NCI-H2196 (cell line): Measurements from ENCODE around the gene UBE2D2.
"Not testable (repeated sequence)": the region's sequence is repeated elsewhere in the genome, so short reads cannot be mapped to it uniquely, and the experiment has no call there.

Source experiments
- DNase-seq: peaks from one replicate; lab custom pipeline; 2025; ENCODE audit not compliant: unreplicated experiment; lab: John Stamatoyannopoulos, UW

The UBE2D2 gene

DNA sequence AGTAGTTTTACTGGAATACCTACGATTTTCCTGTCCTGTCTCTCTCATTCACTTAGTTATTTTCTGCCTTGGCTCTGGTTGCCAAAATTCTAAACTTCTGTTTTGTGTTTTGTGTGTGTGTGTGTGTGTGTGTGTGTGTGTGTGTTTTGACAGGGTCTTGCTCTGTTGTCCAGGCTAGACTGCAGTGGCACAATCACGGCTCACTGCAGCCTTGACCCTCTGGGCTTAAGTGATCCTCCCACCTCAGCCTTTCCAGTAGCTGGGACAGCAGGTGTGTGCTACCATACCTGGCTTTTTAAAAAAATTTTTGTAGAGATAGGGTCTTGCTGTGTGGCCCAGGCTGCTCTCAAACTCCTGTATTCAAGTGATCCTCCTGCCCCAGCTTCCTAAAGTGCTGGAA, 17.2 kb downstream of the UBE2D2 start:
- no peak for DNase-seq

DNA sequence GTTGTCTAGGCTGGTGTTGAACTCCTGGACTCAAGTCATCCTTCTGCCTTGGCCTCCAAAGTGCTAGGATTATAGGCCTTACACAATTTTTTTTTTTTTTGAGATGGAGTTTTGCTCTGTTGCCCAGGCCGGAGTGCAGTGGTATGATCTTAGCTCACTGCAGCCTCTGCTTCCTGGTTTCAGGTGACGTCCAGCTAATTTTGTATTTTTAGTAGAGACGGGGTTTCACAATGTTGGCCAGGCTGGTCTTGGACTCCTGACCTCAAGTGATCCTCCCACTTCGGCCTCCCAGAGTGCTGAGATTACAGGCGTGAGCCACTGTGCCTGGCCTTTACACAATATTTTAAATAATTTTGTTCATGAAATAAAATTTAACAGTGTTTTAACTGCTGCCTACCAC, 21.0 kb downstream of the UBE2D2 start:
- not testable (repeated sequence) for DNase-seq

DNA sequence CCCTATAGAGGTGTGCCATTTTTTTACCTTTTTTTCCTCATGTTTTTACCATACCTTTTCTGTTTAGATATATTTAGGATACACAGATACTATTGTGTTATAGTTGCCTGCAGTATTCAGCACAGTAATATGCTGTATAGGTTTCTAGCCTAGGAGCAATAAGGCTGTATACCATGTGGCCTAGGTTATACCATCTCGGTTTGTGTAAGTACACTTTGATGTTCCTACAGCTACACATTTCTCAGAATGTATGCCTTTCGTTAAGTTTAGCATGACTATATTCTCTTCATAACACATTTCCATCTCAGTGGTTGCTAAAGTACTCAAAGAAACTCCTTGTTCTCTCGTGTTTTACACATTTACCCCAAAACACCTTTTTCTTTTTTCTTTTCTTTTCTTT, 23.0 kb downstream of the UBE2D2 start:
- no peak for DNase-seq

DNA sequence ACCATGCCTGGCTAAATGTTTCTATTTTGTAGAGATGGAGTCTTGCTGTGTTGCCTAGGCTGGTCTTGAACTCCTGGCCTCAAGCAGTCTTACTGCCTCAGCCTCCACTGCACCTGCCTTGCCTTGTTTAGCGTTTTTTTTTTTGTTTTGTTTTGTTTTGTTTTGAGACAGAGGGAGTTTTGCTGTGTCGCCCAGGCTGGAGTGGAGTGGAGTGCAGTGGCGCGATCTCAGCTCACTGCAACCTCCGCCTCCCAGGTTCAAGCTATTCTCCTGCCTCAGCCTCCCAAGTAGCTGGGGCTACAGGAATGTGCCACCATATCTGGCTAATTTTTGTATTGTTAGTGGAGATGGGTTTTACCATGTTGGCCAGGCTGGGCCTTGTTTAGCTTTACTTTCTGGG, 27.0 kb downstream of the UBE2D2 start:
- DNase-seq = not testable (repeated sequence)

DNA sequence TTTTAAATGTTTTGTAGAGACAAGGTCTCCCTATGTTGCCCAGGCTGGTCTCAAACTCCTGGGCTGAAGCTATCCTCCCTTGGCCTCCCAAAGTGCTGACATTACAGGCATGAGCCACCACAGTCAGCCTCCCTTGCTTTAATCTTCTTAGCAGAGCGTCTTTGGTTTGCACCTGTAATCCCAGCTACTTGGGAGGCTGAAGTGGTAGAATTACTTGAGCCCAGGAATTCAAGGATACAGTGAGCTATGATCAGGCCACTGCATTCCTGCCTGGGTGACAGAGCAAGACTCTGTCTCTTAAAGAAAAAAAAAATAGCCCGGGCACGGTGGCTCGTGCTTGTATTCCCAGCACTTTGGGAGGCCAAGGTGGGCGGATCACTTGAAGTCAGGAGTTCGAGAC, 27.8 kb downstream of the UBE2D2 start:
- no peak for DNase-seq

DNA sequence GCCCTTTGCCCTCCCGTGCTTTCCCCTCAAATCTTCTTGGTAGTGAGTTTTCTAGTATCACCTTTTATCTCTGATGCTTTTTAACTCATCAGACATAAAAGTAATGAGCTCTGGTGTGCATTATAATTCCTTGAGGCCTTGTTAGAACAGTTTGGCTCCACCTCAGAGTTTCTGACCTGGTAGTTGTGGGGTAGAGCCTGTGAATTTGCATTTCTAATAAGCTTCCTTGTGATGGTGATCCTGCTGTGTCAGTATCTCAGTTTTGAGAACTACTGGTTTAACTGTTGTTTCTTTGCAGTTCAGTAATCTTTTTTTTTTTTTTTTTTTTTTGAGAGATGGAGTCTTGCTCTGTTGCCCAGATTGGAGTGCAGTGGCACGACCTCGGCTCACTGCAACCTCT, 31.1 kb downstream of the UBE2D2 start:
- no peak for DNase-seq

DNA sequence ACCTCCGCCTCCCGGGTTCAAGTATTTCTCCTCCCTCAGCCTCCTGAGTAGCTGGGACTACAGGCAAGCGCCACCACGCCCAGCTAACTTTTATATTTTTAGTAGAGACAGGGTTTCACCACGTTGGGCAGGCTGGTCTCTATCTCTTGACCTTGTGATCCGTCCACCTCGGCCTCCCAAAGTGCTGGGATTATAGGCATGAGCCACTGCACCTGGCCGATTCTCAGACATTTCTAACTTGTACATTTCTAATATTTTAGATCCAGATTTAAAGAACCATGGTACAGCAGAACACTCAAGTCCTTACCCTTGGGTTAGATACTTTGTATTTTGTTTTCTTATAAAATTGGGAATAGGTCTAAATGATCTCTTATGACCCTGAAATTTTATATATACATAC, 31.9 kb downstream of the UBE2D2 start:
- DNase-seq = not testable (repeated sequence)

DNA sequence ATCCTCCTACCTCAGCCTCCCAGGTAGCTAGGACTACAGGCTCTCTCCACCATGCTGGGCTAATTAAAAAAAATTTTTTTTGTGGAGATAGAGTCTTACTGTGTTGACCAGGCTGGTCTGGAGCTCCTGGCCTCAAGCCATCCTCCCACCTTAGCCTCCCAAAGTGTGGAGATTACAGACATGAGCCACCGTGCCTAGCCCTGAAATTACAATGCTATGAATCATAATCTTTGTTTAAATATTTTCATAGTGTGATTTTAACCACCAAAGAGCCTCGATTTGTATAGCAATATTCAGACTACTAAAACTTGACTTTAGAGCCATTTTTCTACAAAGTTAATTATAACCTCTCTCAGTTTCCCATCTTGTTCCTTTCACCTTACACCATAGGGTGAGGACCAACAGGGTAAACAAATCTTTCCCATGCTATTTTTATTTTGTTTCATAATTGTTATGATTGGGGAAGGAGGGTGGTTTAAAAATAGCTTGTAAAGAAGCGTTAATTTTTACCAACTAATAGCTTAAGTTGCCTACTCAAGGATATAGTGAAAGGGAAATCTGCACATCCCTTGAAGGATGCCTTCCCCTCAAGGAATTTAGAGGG, 32.7 kb downstream of the UBE2D2 start:
- DNase-seq = no peak

DNA sequence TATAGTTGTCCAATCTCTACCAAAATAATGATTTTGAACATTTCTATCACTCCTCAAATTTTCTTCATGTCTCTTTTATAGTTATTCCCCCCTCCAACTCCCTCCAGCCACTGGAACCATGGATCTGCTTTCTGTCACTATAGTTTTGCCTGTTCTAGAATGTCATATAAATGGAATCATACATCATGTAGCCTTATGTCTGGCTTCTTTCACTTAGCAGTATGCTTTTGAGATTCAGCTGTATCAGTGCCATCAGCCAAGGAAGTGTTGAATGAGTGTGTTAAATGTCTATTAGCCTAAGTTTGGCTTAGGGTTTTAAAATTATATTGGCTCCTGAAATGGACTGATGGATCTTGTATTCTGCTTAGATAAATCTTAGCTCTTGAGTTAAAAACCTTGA, 36.0 kb downstream of the UBE2D2 start:
- DNase-seq = no peak

DNA sequence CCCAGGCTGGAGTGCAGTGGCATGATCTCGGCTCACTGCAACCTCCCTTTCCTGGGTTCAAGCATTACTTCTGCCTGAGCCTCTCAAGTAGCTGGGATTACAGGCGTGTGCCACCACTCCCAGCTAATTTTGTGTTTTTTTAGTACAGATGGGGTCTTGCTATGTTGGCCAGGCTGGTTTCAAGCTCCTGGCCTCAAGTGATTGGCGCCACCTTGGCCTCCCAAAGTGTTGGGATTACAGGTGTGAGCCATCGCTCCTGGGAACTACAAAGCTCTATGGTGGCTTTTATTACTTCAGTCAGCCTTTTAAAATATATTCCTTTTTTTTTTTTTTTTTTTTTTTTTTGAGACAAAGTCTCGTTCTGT, 37.4 kb downstream of the UBE2D2 start:
- DNase-seq = not testable (repeated sequence)

DNA sequence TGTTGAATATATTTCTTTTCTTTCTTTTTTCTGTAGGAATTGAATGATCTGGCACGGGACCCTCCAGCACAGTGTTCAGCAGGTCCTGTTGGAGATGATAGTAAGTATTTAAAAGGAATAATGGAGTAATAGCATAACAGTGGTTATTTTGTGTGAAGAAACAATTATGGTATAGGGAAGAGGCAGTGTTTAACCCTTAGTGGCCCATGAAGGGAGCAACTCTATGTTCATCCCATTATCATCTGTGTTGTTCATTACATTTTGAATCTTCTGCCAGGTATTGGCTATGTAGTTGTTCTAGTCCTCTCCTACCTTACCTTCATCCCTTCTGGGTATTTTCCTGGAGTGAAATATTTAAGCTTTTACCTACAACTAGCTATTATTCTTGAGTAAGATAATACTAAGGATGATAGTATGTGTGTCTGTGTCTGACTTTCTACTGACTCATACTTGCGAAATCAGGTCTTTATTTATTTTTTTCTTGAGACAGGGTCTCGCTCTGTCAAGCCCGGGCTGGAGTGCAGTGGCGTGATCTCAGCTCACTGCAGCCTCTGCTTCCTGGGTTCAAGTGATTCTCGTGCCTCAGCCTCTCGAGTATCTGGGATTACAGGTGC, 39.3 kb downstream of the UBE2D2 start:
- DNase-seq = no peak

DNA sequence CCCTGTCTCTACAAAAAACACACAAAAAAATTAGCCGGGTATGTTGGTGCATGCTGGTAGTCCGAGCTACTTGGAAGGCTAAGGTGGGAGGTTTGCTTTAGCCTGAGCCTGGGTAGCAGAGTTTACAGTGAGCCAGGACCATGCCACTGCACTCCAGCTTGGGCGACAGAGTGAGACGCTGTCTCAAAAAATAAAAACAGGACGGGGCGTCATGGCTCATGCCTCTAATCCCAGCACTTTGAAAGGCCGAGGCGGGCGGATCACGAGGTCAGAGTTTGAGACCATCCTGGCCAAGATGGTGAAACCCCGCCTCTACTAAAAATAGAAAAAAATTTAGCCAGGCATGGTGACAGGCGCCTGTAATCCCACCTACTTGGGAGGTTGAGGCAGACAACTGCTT, 40.3 kb downstream of the UBE2D2 start:
- DNase-seq = no peak

DNA sequence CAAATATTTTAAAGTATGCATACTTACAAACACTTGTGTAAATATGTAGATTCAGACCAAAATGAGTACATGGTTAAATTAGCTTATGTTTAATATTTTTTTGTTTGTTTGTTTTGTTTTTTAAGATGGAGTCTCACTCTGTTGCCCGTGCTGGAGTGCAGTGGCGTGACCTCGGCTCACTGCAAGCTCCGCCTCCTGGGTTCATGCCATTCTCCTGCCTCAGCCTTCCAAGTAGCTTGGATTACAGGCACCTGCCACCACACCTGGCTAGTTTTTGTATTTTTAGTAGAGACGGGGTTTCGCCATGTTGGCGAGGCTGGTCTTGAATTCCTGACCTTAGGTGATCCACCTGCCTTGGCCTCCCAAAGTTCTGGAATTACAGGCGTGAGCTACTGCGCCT, 40.8 kb downstream of the UBE2D2 start:
- DNase-seq = not testable (repeated sequence)

DNA sequence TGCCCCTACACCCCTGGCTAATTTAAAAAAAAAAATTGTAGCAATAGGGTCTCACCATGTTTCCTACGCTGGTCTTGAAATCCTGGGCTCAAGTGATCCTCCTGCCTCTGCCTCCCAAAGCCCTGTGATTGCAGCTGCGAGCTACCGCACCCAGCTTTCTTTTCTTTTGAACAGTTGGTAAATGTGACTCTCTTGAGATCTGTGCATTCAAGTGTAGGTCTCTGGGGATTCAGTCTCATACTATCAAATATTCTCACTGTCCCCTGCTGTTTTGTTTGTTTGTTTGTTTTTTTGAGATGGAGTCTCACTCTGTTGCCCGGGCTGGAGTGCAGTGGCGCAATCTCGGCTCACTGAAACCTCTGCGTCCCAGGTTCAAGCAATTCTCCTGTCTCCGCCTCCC, 44.7 kb downstream of the UBE2D2 start:
- DNase-seq = no peak

DNA sequence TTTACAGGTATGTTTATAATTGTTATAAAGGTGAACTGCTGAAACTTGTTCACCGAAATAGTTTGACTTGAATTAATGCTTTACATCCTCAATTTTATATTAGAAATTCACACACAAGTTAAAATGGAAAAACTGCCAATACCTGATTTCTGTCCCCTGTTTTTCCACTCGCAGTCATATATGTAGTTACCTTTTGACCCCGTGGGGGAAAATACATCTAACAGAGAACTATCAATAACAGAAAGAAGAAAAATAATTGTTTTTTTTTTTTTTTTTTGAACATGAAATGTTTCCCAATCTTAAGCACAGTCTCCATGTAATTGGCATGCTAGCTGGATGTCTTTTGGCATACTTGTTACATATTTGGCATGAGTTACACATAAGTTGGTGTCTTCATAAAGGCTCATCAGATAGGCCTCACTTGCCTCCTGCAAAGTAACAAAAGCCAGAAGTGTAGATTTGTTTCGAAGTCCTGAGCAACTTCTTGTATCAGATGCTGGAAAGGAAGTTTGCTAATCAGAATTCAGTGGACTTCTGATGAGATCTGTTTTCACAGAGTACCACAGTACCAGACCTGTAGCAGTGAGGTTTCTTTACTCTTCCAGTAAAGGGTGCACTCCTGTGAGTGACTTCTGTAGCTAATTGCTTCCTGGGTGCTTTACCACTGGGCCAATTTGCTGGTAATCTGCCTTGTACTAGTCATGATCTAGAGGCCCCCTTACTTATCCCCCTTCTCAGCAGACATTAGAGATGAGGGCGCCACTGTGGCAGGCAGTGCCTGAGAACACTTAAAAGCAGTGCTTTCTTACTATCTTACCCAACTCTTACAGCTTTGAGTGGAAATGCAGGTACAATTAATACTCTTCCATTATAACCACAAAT, 50.8 kb downstream of the UBE2D2 start:
- DNase-seq = no peak

DNA sequence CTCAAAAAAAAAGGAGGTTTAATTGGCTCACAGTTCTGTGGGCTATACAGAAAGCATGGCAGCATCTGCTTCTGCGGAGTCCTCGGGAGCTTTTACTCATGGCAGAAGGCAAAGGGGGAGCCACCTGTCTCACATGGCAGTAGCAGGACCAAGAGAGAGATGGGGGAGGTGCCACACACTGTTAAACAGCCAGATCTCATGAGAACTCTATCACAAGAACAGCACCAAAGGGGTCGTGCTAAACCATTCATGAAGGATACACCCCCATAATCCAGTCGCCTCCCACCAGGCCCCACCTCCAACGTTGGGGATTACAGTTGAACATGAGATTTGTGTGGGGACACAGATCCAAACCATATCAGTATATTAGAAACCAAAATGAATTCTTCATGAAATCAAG, 58.7 kb downstream of the UBE2D2 start:
- no peak for DNase-seq

DNA sequence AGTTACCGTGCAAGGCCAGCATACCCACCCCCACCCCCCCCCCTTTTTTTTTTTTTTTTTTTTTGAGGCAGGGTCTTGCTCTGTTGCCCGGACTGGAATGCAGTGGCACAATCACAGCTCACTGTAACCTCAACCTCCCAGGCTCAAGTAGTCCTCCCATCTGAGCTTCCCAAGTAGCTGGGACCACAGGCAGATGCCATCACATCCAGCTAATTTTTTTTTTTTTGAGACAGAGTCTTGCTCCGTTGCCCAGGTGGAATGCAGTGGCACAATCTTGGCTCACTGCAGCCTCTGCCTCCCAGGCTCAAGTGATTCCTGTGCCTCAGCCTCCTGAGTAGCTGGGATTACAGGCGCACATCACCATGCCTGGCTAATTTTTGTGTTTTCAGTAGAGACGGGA, 64.3 kb downstream of the UBE2D2 start:
- not testable (repeated sequence) for DNase-seq

DNA sequence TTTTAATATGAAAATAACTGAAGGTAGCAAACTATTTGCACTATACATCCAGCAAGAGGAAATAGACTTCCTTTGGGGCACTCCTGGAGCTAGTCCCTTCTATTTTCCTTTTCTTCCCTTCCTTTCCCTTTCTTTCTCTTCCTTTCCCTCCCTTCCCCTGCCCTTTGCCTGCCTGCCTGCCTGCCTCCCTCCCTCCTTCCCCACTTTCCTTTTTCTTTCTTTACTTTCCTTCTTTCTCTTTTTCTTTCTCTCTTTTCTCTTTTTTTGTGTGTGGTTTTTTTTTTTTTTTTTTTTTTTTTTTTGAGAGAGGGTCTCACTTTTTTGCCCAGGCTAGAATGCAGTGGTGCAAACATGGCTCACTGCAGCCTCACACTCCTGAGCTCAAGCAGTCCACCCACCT, 69.7 kb downstream of the UBE2D2 start:
- DNase-seq = no peak

DNA sequence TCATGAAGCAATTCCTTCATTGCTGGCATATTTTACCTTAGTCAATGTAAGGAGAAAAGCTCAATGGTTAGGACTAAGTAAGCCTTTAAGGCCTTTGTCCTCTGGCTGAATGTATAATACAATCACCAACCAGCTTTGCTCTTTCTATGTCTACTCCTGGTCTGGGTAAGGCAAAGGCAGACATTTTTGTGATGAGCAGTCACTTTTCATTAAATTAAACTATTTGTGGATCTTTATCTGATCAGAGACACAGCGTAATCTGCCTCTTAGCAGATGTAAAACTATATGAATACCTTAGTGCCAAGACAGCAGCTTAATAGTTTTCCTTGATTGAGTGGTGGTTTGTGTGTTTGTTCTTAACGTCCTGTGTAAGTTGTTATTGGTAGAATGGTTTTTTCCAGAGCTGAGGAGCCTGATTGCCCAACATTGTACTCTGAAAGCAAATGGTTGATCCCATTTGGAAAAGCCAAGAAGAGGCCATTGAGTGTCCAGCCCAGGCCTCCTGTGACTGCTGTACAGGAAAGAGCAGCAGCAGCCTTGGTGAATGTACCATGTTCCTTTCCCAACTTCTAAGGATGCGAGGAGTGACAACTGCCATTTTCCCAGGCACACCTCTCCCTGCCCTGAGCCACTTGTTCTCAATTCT, 70.5 kb downstream of the UBE2D2 start:
- no peak for DNase-seq

DNA sequence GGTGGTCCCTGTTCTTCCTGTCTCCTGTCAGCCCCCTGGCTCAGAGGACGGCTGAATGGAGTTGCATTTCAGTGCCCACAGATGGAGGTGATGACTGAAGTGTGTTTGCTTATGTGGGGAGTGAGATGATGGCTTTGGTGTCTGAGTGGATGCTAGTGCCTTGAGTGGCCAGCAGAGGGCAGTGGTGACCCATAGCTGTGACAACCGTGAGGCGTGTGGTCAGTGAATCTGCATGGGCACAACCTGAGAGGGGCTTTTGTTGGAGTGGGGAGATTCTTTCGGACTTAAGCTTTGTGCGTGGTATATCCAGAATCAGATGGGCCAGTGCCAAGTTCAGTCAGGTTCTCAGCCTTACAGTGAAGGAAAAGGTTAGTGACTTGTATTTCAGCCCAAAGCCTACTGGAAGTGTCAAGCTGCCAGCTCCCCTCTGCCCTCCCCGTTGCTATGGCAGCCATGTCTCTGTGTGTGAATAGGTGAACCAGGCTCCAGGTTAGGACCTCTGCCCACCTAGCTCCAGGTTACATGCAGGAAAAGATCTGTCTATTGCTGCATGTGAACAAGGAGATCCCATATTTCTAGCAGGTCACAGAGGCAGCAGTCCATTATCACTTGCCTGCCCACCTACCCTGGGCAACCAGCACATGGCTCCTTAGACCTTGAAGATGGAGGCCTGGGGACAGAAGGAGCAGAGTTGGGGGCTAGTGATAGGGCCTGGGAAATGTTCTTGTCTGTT, 72.3 kb downstream of the UBE2D2 start:
- peak; percentile 75 for DNase-seq

DNA sequence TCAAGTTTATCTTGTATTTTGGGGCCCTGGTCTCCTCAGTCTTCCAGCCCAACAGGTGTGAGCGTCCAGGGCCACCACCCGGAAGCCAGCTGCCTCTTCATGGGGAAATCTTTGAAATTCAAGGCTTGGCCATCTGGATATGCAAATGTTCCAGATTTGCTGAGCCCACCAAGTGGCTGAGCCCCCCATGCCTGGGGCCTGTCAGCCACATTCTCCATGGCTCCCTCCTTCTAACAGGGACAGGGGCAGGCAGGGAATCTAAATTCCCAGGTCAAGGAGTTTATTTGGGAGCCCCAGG, 72.8 kb downstream of the UBE2D2 start:
- no peak for DNase-seq
